T-helper 2 cell treated with Interferon-gamma antibody and Interleukin-4, amounts not matched to agents 5 μg/mL and 100 μg/mL, for 36 hours (primary cell): ENCODE data around the gene CACNB2.
"Not testable (repeated sequence)": the region's sequence is repeated elsewhere in the genome, so short reads cannot be mapped to it uniquely, and the experiment has no call there.

Source experiments
- DNase-seq: peaks from one replicate; pipeline ENCODE4 v3.0.0; 2021; ENCODE audit warnings: low spot score
- H3K27ac Mint-ChIP-seq: one replicate; pipeline ENCODE4 v1.8.0; 2021; ENCODE audit warnings: mild to moderate bottlenecking, mixed read lengths
- H3K27me3 Mint-ChIP-seq: one replicate; pipeline ENCODE4 v1.8.0; 2021; ENCODE audit warnings: low read depth, mixed read lengths
- H3K36me3 Mint-ChIP-seq: one replicate; pipeline ENCODE4 v1.8.0; 2021; ENCODE audit warnings: low read depth, mixed read lengths
- H3K4me1 Mint-ChIP-seq: one replicate; pipeline ENCODE4 v1.8.0; 2021; ENCODE audit warnings: low read depth, mixed read lengths
- H3K4me3 Mint-ChIP-seq: one replicate; pipeline ENCODE4 v1.8.0; 2022; ENCODE audit warnings: mild to moderate bottlenecking, moderate library complexity, mixed read lengths
- H3K9me3 Mint-ChIP-seq: one replicate; pipeline ENCODE4 v1.8.0; 2021; ENCODE audit warnings: mixed read lengths

CACNB2 gene

DNA sequence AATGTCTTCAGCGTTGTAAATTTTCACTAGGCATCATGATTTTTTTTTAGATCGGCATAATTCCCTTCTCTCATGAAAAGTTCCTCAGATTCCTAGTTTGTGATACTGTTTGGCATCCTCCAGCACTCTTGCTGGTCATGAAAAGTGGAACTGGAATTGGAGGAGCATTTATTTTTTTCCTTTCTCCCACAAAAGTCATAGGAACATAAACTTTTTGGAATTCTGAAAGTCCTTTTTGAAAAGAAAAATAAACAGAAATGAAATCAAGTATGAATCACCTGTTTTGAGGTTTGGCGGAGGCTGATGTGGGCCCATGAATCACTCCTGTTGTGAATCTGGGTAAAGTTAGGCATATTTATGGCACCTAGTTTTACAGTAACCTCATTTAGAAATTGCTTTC lies 17.7 kb downstream of the CACNB2 start:
- H3K36me3 Mint-ChIP-seq: no peaks in the 10 kb centered on the region
- no peaks in the 10 kb centered on the region for H3K4me1 Mint-ChIP-seq
- no peak overlapping the region for H3K27ac Mint-ChIP-seq
- no peak for DNase-seq
- H3K4me3 Mint-ChIP-seq: no peak overlapping the region
- no peaks in the 10 kb centered on the region for H3K27me3 Mint-ChIP-seq
- no peaks in the 10 kb centered on the region for H3K9me3 Mint-ChIP-seq

DNA sequence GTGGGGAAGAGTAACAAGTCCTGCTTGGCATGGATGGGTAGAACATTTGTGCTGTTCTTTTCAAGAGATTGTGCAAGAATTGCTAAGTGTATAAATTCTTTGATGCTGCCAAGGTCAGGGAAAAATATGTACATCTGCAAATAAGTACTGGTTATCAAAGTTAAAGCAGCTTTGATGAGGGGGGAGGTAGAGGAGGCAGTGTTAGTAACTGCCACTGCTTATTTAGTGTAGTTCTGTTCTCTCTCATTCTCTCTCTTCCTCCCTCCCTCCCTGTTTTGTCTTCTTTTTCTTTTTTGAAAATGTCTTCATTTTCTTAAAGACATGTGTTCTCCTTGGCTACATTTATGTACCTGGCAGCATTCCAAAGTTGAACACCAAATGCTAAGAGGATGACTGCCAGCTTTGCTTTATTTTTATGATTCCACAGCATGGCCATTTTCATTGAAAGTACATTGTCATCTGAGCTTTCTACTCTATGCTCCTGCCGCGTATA lies 18.6 kb downstream of the CACNB2 start:
- Mint-ChIP-seq H3K36me3 (no peaks in the 10 kb centered on the region), H3K4me3 (no peak overlapping the region), H3K27me3 (no peaks in the 10 kb centered on the region), H3K9me3 (no peaks in the 10 kb centered on the region), H3K4me1 (no peaks in the 10 kb centered on the region), H3K27ac (no peak overlapping the region)
- DNase-seq: no peak

DNA sequence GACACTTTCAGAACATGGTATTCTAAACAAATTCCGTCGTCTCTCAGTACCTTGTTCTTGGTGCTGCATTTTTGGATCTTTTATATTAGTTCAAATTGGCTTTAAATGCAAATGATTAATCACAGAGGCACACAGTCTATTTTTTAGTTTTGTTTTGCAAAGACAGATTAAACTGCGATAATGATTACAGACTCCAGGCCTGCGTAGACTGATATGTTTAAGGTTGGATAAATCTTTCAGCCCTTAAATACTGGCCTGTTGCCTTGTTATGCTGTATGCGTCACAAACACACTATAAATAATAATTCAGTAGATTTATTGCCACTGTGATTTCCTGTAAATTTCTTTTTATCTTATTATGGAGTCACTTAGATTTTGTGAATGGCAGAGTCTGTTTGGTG lies 19.3 kb downstream of the CACNB2 start:
- Mint-ChIP-seq H3K27ac (no peak overlapping the region), H3K4me1 (no peaks in the 10 kb centered on the region), H3K4me3 (no peak overlapping the region), H3K9me3 (no peaks in the 10 kb centered on the region), H3K36me3 (no peaks in the 10 kb centered on the region), H3K27me3 (no peaks in the 10 kb centered on the region)
- no peak for DNase-seq

DNA sequence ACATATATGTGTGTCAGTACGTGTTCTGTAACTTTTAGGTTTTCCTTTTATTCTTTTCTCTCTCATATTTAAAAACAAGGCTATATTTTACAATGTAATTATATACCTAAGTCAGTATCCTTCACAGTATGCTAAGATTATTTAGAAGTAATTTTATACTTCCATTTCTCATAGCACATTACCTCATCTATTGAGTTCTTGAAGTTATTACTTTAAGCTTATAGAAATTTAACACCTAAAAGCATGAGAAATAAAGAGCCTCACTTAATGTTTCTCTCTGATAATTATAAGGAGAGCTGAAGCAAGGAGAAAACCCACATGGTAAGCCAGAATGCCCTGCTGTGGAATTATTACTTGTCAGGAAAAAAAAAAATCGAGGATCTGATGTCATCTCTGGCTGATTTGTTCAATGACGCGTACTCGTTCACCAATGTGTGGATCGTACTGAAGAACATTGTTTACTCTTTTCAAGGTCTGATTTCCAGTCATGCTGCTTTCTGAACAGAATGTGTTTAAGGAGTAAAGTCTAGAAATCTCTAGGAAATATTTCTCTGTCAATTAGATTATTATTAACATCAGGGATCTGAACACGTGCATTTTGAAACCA lies 21.9 kb downstream of the CACNB2 start:
- H3K9me3 Mint-ChIP-seq: no peaks in the 10 kb centered on the region
- no peak overlapping the region for H3K27ac Mint-ChIP-seq
- no peak overlapping the region for H3K4me3 Mint-ChIP-seq
- H3K36me3 Mint-ChIP-seq: no peaks in the 10 kb centered on the region
- no peaks in the 10 kb centered on the region for H3K4me1 Mint-ChIP-seq
- H3K27me3 Mint-ChIP-seq: no peaks in the 10 kb centered on the region
- DNase-seq: no peak

DNA sequence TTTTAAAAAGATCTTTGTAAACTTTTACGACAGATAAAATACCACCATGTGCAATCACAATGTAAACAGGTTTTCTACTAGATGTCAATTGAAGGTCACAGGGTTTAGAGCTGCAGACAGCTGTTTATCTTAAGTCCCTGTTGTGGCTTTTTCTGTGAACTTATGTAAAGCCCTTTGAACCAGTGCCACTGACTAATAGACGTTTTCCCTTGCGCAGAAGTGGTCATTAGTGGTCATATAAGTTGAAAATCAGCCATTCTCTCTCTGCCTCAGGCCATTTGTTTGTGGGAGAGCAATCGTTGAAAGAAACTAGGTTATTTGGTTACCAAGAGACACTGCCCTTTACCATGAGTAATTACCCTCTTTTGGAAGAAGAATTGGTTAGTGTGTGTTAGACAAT lies 23.9 kb downstream of the CACNB2 start:
- no peak overlapping the region for H3K4me3 Mint-ChIP-seq
- no peaks in the 10 kb centered on the region for H3K27me3 Mint-ChIP-seq
- no peak overlapping the region for H3K27ac Mint-ChIP-seq
- H3K4me1 Mint-ChIP-seq: no peaks in the 10 kb centered on the region
- DNase-seq: no peak
- no peaks in the 10 kb centered on the region for H3K9me3 Mint-ChIP-seq
- no peaks in the 10 kb centered on the region for H3K36me3 Mint-ChIP-seq

DNA sequence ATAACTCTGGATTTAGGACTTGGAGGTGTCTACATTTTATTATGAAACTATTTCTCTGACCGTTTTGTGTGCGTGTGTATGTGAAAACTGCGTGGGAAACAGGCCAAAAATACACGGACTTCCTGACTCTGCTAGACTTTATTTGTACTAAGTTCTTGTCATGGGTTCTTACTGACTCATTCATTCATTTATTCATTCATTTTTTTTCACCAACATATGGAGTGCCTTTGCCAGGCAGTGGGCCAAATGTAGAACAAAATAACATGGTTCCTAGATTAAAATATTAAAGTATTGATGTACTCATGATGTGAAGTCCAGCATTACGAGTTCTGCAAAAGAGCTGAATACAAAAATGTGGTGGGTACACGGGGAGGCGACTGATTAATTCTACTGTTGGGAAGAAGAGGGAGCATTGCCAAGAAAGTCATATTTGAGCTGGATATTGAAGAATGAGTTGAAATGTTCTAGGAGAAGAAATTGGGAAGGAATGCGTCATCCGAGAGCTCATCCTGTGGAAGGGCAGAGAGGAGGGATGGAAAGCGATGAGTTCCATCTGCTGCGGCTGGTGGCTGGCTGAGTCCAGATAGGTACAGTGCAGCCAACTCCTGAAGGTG lies 24.6 kb downstream of the CACNB2 start:
- H3K27ac Mint-ChIP-seq: no peak overlapping the region
- H3K4me3 Mint-ChIP-seq: no peak overlapping the region
- no peaks in the 10 kb centered on the region for H3K4me1 Mint-ChIP-seq
- no peaks in the 10 kb centered on the region for H3K27me3 Mint-ChIP-seq
- no peaks in the 10 kb centered on the region for H3K9me3 Mint-ChIP-seq
- DNase-seq: no peak
- H3K36me3 Mint-ChIP-seq: no peaks in the 10 kb centered on the region

DNA sequence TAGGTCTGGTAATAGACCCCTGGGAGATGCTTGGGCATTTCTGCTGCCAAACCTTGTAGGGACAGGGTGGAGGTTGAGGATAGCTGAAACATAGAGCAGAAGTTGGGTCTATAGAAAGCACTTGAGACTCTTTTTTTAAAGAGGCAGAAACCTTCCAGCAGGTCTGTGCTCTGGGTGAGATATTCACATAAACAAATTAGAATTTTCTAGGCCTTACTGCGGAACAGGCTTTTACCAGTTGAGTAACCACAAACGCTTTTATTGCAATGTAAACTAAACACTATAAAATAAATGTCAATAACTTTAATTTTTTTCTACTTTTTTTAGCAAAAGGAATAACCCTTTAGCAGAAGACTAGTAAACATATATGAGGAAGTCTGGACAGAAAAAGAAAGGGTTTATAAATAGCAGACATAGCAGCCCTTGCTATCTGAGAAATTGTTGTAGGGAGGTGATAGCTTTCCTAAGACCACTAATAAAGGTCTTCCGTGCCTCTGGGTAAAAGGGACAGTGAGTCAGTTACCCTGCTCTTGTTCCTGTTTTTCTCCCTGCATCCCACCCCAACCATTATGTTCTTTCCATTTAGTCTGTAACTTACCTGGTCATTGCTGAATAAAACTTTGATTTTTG lies 38.7 kb downstream of the CACNB2 start:
- no peak overlapping the region for H3K27ac Mint-ChIP-seq
- H3K9me3 Mint-ChIP-seq: no peaks in the 10 kb centered on the region
- H3K4me3 Mint-ChIP-seq: no peak overlapping the region
- H3K36me3 Mint-ChIP-seq: no peaks in the 10 kb centered on the region
- H3K27me3 Mint-ChIP-seq: no peaks in the 10 kb centered on the region
- no peak for DNase-seq
- no peaks in the 10 kb centered on the region for H3K4me1 Mint-ChIP-seq

DNA sequence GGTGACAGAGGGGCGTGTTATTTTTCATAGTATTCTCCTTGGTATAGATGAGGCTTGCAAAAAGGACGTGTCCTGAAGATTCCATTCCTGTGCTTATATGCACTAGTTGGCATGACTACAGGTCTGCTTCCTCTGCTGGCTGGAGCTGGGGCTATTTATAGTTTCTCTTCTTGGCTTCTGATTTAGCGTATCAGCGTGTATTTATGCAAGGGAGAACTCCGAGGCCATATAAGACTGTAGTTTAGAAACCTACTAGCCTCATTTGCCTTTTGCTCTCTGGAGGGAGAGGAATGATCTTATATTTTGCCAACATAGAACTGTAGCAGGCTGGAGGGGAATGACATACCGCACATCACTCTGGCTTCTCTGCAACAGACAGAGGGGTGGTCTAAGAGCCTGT lies 39.7 kb downstream of the CACNB2 start:
- no peak for DNase-seq
- no peaks in the 10 kb centered on the region for H3K27me3 Mint-ChIP-seq
- H3K36me3 Mint-ChIP-seq: no peaks in the 10 kb centered on the region
- H3K27ac Mint-ChIP-seq: no peak overlapping the region
- H3K4me3 Mint-ChIP-seq: no peak overlapping the region
- H3K9me3 Mint-ChIP-seq: no peaks in the 10 kb centered on the region
- no peaks in the 10 kb centered on the region for H3K4me1 Mint-ChIP-seq

DNA sequence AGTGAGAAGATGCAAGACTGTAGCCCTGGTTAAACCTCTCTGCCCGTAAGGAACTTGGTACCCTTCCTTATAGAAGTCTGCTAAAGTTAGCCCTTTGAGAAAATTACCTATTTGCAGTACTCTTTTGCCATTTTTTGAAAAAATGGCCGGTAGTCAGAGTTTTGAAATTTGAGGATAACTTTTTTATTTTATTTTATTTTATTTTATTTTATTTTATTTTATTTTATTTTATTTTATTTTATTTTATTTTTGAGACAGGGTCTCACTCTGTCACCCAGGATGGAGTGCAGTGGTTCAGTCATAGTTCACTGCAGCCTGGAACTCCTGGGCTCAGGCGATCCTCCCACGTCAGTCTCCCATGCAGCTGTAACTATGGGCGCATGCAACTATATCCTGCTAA lies 41.2 kb downstream of the CACNB2 start:
- H3K27me3 Mint-ChIP-seq, H3K36me3 Mint-ChIP-seq, H3K27ac Mint-ChIP-seq: not testable (repeated sequence)

DNA sequence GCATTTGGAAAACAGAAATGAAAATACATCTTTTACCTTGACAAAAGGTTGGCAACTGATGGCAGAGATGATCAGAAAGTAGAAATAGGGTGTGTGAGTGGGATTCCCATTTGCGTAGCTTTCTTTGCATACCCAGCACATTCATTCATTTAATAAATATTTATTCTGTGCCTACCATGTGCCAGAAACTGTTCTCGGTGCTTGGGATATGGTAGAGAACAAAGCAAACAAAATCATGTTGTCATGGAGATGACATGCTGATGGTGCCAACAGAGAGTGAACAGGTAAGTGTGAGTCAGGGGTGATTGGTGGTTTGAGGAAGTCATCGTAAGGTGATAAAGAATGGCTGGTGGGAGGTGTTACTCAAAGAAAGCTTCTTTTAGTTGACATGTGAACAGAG lies 45.4 kb downstream of the CACNB2 start:
- no peak overlapping the region for H3K27ac Mint-ChIP-seq
- H3K27me3 Mint-ChIP-seq: no peaks in the 10 kb centered on the region
- DNase-seq: no peak
- no peaks in the 10 kb centered on the region for H3K9me3 Mint-ChIP-seq
- no peaks in the 10 kb centered on the region for H3K4me1 Mint-ChIP-seq
- H3K4me3 Mint-ChIP-seq: no peak overlapping the region
- H3K36me3 Mint-ChIP-seq: no peaks in the 10 kb centered on the region

More for the DNA sequence above, 41.2 kb downstream of the CACNB2 start:
- not testable (repeated sequence) for H3K4me1 Mint-ChIP-seq, DNase-seq, H3K4me3 Mint-ChIP-seq, H3K9me3 Mint-ChIP-seq

DNA sequence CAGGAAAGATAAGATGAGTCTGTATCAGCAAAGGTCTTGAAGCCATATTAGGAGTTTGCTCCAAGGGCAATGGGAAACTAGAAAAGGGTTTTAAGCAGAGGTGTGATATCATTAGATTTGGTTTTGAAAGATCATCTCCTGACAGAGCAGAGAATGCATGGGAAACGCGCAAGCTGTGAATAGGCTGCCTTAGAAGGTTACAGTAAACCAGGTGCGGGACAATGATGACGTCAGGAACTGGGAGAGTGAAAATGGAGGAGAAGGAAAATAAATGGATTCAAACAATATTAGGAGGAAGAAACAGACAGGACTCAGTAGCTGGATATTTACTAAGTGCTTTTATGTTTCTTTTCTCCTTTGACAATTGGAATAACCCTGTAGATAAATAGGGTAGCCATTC lies 50.6 kb downstream of the CACNB2 start:
- no peaks in the 10 kb centered on the region for H3K9me3 Mint-ChIP-seq
- no peak overlapping the region for H3K27ac Mint-ChIP-seq
- H3K4me1 Mint-ChIP-seq: no peaks in the 10 kb centered on the region
- H3K27me3 Mint-ChIP-seq: no peaks in the 10 kb centered on the region
- H3K4me3 Mint-ChIP-seq: no peak overlapping the region
- H3K36me3 Mint-ChIP-seq: no peaks in the 10 kb centered on the region
- DNase-seq: no peak

DNA sequence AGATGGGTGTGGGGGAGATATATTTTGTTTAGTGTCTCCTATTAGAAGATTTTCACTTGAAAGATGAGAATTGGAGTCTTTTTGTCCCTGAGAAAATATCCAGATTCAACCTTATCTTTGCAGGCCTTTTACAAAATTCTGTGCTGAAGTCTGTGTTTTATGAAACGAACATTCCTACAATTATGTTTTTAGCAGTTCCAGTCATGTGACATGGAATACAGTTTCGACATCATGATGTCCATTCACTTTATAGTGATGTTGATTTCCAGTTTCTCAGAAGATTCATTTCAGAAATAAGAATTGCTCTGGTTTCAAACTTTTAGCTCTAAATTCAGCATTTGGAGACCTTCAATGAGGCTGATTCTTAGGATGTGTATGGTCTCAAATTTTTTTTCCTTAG lies 54.4 kb downstream of the CACNB2 start:
- H3K27me3 Mint-ChIP-seq: no peaks in the 10 kb centered on the region
- no peaks in the 10 kb centered on the region for H3K36me3 Mint-ChIP-seq
- no peaks in the 10 kb centered on the region for H3K4me1 Mint-ChIP-seq
- no peaks in the 10 kb centered on the region for H3K9me3 Mint-ChIP-seq
- H3K27ac Mint-ChIP-seq: no peak overlapping the region
- DNase-seq: no peak
- no peak overlapping the region for H3K4me3 Mint-ChIP-seq

DNA sequence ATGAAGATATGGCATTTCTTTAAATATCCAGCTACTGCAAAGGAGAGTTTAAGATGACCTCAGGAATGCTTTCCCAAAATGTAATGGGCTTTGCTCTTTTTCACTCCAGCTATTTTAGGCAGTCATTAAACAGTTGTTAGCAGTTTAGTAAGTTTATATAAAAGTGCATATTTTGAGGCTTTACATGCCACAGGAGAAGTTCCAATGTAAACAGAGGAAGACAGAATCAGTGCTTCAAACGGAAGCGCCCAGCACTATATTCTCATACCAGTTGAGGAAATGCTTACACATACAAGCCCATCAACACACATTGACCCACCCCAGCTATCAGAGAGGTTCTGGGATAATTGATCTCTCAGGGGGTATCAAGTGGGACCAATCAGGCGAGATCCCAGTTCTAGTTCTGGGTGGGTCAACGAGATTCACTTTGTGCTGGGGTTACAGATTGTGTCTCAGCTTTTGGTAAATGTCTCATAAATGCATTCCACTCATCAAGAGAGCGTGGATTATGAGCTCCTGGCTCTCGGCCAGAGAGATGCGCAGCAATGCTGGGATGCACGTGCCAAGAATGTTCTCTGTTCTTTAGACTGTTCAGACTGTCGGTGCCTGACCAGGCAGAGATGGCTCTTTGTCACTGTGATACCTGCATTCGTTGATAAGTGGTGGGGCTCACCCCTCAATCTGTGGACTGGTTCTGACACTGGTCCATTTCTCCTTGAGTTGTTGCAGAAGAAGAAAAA lies 55.0 kb downstream of the CACNB2 start:
- H3K4me3 Mint-ChIP-seq: no peak overlapping the region
- no peaks in the 10 kb centered on the region for H3K9me3 Mint-ChIP-seq
- DNase-seq: no peak
- H3K27ac Mint-ChIP-seq: no peak overlapping the region
- H3K36me3 Mint-ChIP-seq: no peaks in the 10 kb centered on the region
- H3K27me3 Mint-ChIP-seq: no peaks in the 10 kb centered on the region
- no peaks in the 10 kb centered on the region for H3K4me1 Mint-ChIP-seq

DNA sequence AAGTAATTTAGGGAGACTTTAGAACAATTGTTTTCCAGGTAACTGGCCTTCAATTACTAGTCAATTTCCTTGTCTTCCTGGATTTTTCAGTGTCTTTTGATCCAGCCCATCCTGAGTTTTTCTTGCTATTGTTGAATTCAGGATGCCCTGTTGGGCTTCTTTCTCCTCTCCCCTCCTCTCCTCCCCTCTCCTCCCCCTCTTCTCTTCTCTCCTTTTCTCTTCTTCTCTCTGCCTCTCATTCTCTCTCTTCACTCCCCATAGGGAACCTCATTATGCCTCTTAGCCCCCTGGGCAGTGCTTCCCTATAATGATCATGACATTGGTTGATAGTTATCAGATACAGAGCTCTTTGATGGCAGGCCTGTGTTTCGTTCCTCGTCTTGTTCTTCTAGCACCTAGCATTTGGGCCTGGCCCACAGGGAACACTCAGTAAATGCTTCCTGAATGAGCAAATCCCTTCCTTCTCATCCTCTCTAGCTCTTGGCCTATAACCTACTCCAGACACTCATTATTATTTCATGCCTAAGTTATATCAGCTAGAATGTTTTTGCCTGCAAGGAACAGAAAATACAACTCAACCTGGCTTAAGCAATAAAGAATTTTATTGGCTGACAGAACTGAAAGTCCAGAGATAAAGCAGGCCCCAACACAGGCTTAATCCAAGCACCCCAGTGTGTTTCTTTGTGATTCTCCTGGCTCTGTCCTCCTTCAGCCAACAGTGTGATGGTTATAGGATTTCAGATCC lies 56.8 kb downstream of the CACNB2 start:
- Mint-ChIP-seq H3K36me3 (no peaks in the 10 kb centered on the region), H3K27ac (no peak overlapping the region), H3K9me3 (no peaks in the 10 kb centered on the region), H3K27me3 (no peaks in the 10 kb centered on the region), H3K4me3 (no peak overlapping the region), H3K4me1 (no peaks in the 10 kb centered on the region)
- DNase-seq: no peak
